HG02763 (cell line): ENCODE results near the gene MZB1.
A peak's percentile ranks its signal among the peaks of the same experiment; 100 is the strongest.
"Not testable (repeated sequence)": the region's sequence is repeated elsewhere in the genome, so short reads cannot be mapped to it uniquely, and the experiment has no call there.

ENCODE experiments used
- ATAC-seq: cut with Tn5 transposase; IDR thresholded peaks from one replicate; pipeline ENCODE4 v1.9.1; 2021; ENCODE audit warnings: mild to moderate bottlenecking, moderate library complexity; ENCODE audit not compliant: unreplicated experiment

Gene MZB1

GRCh38 chr5:139378101-139378825 lies 11.4 kb downstream of the MZB1 start:
- no peak for ATAC-seq

GRCh38 chr5:139377226-139377625 lies 12.5 kb downstream of the MZB1 start:
- ATAC-seq = no peak

- no peak for ATAC-seq
Measured at GRCh38 chr5:139376364-139376763, 13.3 kb downstream of the MZB1 start.

- no peak for ATAC-seq
Measured at GRCh38 chr5:139374909-139375308, 14.8 kb downstream of the MZB1 start.

- no peak for ATAC-seq
Measured at GRCh38 chr5:139371482-139372435, 18.0 kb downstream of the MZB1 start.

GRCh38 chr5:139369181-139369580 lies 20.5 kb downstream of the MZB1 start:
- ATAC-seq = no peak

- ATAC-seq = no peak
Measured at GRCh38 chr5:139368613-139369012, 21.1 kb downstream of the MZB1 start.

GRCh38 chr5:139364466-139364865 lies 25.2 kb downstream of the MZB1 start:
- no peak for ATAC-seq

GRCh38 chr5:139363937-139364336 lies 25.8 kb downstream of the MZB1 start:
- ATAC-seq = no peak

GRCh38 chr5:139361835-139362429 lies 27.8 kb downstream of the MZB1 start:
- ATAC-seq = no peak

GRCh38 chr5:139360384-139360783 lies 29.3 kb downstream of the MZB1 start:
- no peak for ATAC-seq

GRCh38 chr5:139358064-139358463 lies 31.6 kb downstream of the MZB1 start:
- ATAC-seq = no peak

- not testable (repeated sequence) for ATAC-seq
Measured at GRCh38 chr5:139355900-139356299, 33.8 kb downstream of the MZB1 start.

- no peak for ATAC-seq
Measured at GRCh38 chr5:139354186-139354585, 35.5 kb downstream of the MZB1 start.

GRCh38 chr5:139347863-139348262 lies 41.9 kb downstream of the MZB1 start:
- ATAC-seq = not testable (repeated sequence)

GRCh38 chr5:139345442-139345841 lies 44.3 kb downstream of the MZB1 start:
- ATAC-seq = not testable (repeated sequence)

- no peak for ATAC-seq
Measured at GRCh38 chr5:139344177-139344576, 45.5 kb downstream of the MZB1 start.

GRCh38 chr5:139343476-139343875 lies 46.2 kb downstream of the MZB1 start:
- ATAC-seq = no peak

- ATAC-seq = no peak
Measured at GRCh38 chr5:139342423-139342723, 47.3 kb downstream of the MZB1 start.

- ATAC-seq = peak; percentile 92
Measured at GRCh38 chr5:139341689-139342422, 47.9 kb downstream of the MZB1 start, which contains the start of gene PAIP2. Gene PAIP2 (plus strand): TSS chr5:139341854. CDS start chr5:139363785, 21,931 bp downstream.

- ATAC-seq = peak; percentile 9
Measured at GRCh38 chr5:139341187-139341688, 48.5 kb downstream of the MZB1 start.
